GM12878 (cell line): ENCODE data around the gene SRPK3.

Source experiments
- CHD2 ChIP-seq: IDR thresholded peaks from 2 replicates; pipeline ENCODE4 v1.6.1; 2011; ENCODE audit warnings: low read depth, low read length, improper control_type of control experiment, borderline replicate concordance
- CTCF ChIP-seq, 3 experiments: IDR thresholded peaks in 2 of 3; conservative IDR thresholded peaks in 1 of 3; 2 replicates each; pipeline ENCODE4 v1.5.1; 2011; ENCODE audit warnings: low read depth in 3 of 3, low read length in 3 of 3, mild to moderate bottlenecking in 3 of 3, control low read depth in 2 of 3, moderate library complexity in 2 of 3, inconsistent platforms in 1 of 3, mixed read lengths in 1 of 3; ENCODE audit not compliant: control insufficient read depth in 2 of 3, insufficient read depth in 1 of 3; ENCODE audit errors: extremely low read depth in 1 of 3
- DPF2 ChIP-seq: fragments of 450-650 bp; IDR thresholded peaks from 2 replicates; pipeline ENCODE4 v1.6.1; 2017; ENCODE audit warnings: mild to moderate bottlenecking
- EED ChIP-seq: sonication (generic); IDR thresholded peaks from 2 replicates; pipeline ENCODE4 v1.6.1; 2016; ENCODE audit warnings: antibody characterized with exemption, low read depth
- GABPA ChIP-seq: IDR thresholded peaks from 2 replicates; pipeline ENCODE4 v1.6.1; 2014; ENCODE audit warnings: antibody characterized with exemption, low read depth, mild to moderate bottlenecking, inconsistent platforms
- HDAC2 ChIP-seq: fragments of 200-600 bp; sonication (generic); IDR thresholded peaks from 2 replicates; pipeline ENCODE4 v1.6.1; 2017
- JUNB ChIP-seq: IDR thresholded peaks from 2 replicates; pipeline ENCODE4 v1.6.1; 2016; ENCODE audit warnings: antibody characterized with exemption, mild to moderate bottlenecking
- MEF2A ChIP-seq: IDR thresholded peaks from 2 replicates; pipeline ENCODE4 v1.6.1; 2011; ENCODE audit warnings: low read depth, mild to moderate bottlenecking, low read length, moderate library complexity; ENCODE audit not compliant: insufficient read depth
- NR2C2 ChIP-seq: IDR thresholded peaks from 2 replicates; pipeline ENCODE4 v1.6.1; 2011; ENCODE audit warnings: borderline replicate concordance, low read depth; ENCODE audit not compliant: control insufficient read depth, insufficient read length
- RAD21 ChIP-seq: IDR thresholded peaks from 2 replicates; pipeline ENCODE4 v1.6.1; 2011; ENCODE audit warnings: mild to moderate bottlenecking, low read depth, low read length, moderate library complexity; ENCODE audit not compliant: insufficient read depth
- SIN3A ChIP-seq: IDR thresholded peaks from 2 replicates; pipeline ENCODE4 v1.6.1; 2012; ENCODE audit warnings: low read depth, low read length, improper control_type of control experiment
- SRF ChIP-seq, 2 experiments: IDR thresholded peaks; 2 replicates each; pipeline ENCODE4 v1.6.1; 2011; ENCODE audit warnings: low read depth in 2 of 2, low read length in 2 of 2, mild to moderate bottlenecking in 1 of 2, moderate library complexity in 1 of 2
- USF1 ChIP-seq: IDR thresholded peaks from 2 replicates; pipeline ENCODE4 v1.6.1; 2011; ENCODE audit warnings: borderline replicate concordance, low read depth, mild to moderate bottlenecking, moderate library complexity, mixed read lengths, low read length; ENCODE audit not compliant: insufficient read depth; ENCODE audit errors: extremely low read length

GRCh38 chrX:153804621-153805020 is 23.8 kb downstream of the SRPK3 start:
- TF ChIP-seq DPF2 (no peak), GABPA (no peak), USF1 (no peak), CTCF (IDR thresholded peaks at IDR 0.05 in 2 of 3, conservative IDR thresholded peaks at IDR 0.05 in 1 of 3; ENCODE audit: control insufficient read depth in 2 of 3, extremely low read depth in 1 of 3, insufficient read depth in 1 of 3, low read depth in 3 of 3, low read length in 3 of 3) (no peak), RAD21 (no peak), NR2C2 (no peak), MEF2A (no peak), SIN3A (no peak), JUNB (no peak), EED (no peak), CHD2 (no peak), HDAC2 (no peak), SRF (IDR thresholded peaks at IDR 0.05; ENCODE audit: low read depth in 2 of 2, low read length in 2 of 2) (no peak)
